Prostate gland (tissue), 2 donors: Measurements from ENCODE around the gene ALDH1B1.

Experiments
- CTCF ChIP-seq, 4 experiments: fragments of 200-600 bp in 2 of 4; fragments of 450-650 bp in 2 of 4; sonication (generic) in 2 of 4; IDR thresholded peaks; 1 replicate in 3 of 4; 2 replicates in 1 of 4; pipeline ENCODE4 v1.5.1; 2016 to 2019; ENCODE audit warnings: antibody characterized with exemption in 4 of 4, mild to moderate bottlenecking in 2 of 4, moderate library complexity in 2 of 4
- POLR2A ChIP-seq: fragments of 450-650 bp; IDR thresholded peaks from one replicate; pipeline ENCODE4 v1.6.1; 2016; ENCODE audit warnings: antibody characterized with exemption, mild to moderate bottlenecking
- POLR2AphosphoS5 ChIP-seq: sonication (generic); formaldehyde crosslinking; IDR thresholded peaks from one replicate; pipeline ENCODE4 v1.6.1; 2017; ENCODE audit warnings: antibody characterized with exemption

- no peak for TF ChIP-seq CTCF (IDR thresholded peaks at IDR 0.05)
- TF ChIP-seq POLR2A: no peak
- TF ChIP-seq POLR2AphosphoS5: no peak
Observed at GRCh38 chr9:38347946-38348345, 44.6 kb upstream of the ALDH1B1 start.
